Right atrium auricular region (tissue), 2 donors: ENCODE data around the gene PRRC2B. TPM values are rescaled to one million over a fixed set of nuclear protein-coding genes. Genes with fewer than 3 reads are reported as not detected.

Source experiments
- DNase-seq: peaks from one replicate; pipeline ENCODE4 v3.0.0-alpha.2; 2019; ENCODE audit warnings: low spot score
- H3K27ac ChIP-seq, 2 donors: fragments of 200-600 bp; sonication (generic); 1 replicate in 1 of 2; 2 replicates in 1 of 2; pipeline ENCODE4 v1.5.1; 2016 to 2019
- H3K27me3 ChIP-seq, 2 donors: fragments of 200-600 bp; sonication (generic); one replicate each; pipeline versions ENCODE4 v1.5.1 to v1.6.0; 2017 to 2019
- H3K36me3 ChIP-seq: fragments of 200-600 bp; sonication (generic); one replicate; pipeline ENCODE4 v1.5.1; 2016
- H3K4me1 ChIP-seq, 2 donors: fragments of 200-600 bp; sonication (generic); one replicate each; pipeline versions ENCODE4 v1.5.1 to v1.6.0; 2017 to 2019
- H3K4me3 ChIP-seq, 2 donors: fragments of 200-600 bp; sonication (generic); 1 replicate in 1 of 2; 2 replicates in 1 of 2; pipeline ENCODE4 v1.5.1; 2017 to 2019; ENCODE audit warnings: mild to moderate bottlenecking in 1 of 2, moderate library complexity in 1 of 2
- H3K9me3 ChIP-seq, 2 donors: fragments of 200-600 bp; sonication (generic); one replicate each; pipeline ENCODE4 v1.5.1; 2019
- CTCF ChIP-seq, 2 donors: fragments of 200-600 bp; sonication (generic); IDR thresholded peaks; one replicate each; pipeline ENCODE4 v1.5.1; 2019; ENCODE audit warnings: antibody characterized with exemption in 2 of 2
- total RNA-seq, 2 donors: library from RNA; depleted of rRNA; stranded (reverse); fragments of >200 nt; gene quantifications; one replicate each; pipeline ENCODE4 v1.1.0, GENCODE V29; 2016

PRRC2B gene
- total RNA-seq, 2 donors from 2014 or later, result 76.7 to 120 TPM

GRCh38 chr9:131433302-131433854 lies 39.5 kb downstream of the PRRC2B start:
- H3K27me3 ChIP-seq, result no peaks in the 10 kb centered on the region
- peaks cover 0 to 56% of the 10 kb centered on the region in 2 donors for H3K4me1 ChIP-seq
- H3K27ac ChIP-seq, result no peak overlapping the region
- H3K4me3 ChIP-seq, result no peak overlapping the region
- H3K9me3 ChIP-seq, result no peaks in the 10 kb centered on the region
- peaks cover 59% of the 10 kb centered on the region for H3K36me3 ChIP-seq
- no peak for TF ChIP-seq CTCF (IDR thresholded peaks at IDR 0.05)
- no peak for DNase-seq

- H3K4me3 ChIP-seq, result no peak overlapping the region
- H3K27ac ChIP-seq, result no peak overlapping the region
- H3K9me3 ChIP-seq, result no peaks in the 10 kb centered on the region
- TF ChIP-seq CTCF (IDR thresholded peaks at IDR 0.05), result no peak
- H3K27me3 ChIP-seq, result no peaks in the 10 kb centered on the region
- peaks cover 72% of the 10 kb centered on the region for H3K36me3 ChIP-seq
- H3K4me1 ChIP-seq, result peaks cover 0 to 43% of the 10 kb centered on the region in 2 donors
- no peak for DNase-seq
These were observed 40.8 kb downstream of the PRRC2B start for GRCh38 chr9:131434673-131435072.

- DNase-seq, result no peak
- TF ChIP-seq CTCF (IDR thresholded peaks at IDR 0.05), result no peak
- Histone ChIP-seq H3K27me3 (no peaks in the 10 kb centered on the region), H3K36me3 (peaks cover 89% of the 10 kb centered on the region), H3K9me3 (no peaks in the 10 kb centered on the region), H3K27ac (peak overlapping the region in 1 of 2 donors; percentile 5), H3K4me3 (no peak overlapping the region), H3K4me1 (peaks cover 0 to 42% of the 10 kb centered on the region in 2 donors)
These were observed 42.5 kb downstream of the PRRC2B start for GRCh38 chr9:131436376-131436775.

GRCh38 chr9:131436865-131437271 lies 43.0 kb downstream of the PRRC2B start:
- Histone ChIP-seq H3K27me3 (no peaks in the 10 kb centered on the region), H3K9me3 (no peaks in the 10 kb centered on the region), H3K36me3 (peaks cover 93% of the 10 kb centered on the region), H3K4me1 (peaks cover 0 to 42% of the 10 kb centered on the region in 2 donors), H3K4me3 (no peak overlapping the region), H3K27ac (no peak overlapping the region)
- no peak for TF ChIP-seq CTCF (IDR thresholded peaks at IDR 0.05)
- no peak for DNase-seq

GRCh38 chr9:131438190-131438589 lies 44.3 kb downstream of the PRRC2B start:
- H3K4me3 ChIP-seq, result no peak overlapping the region
- no peaks in the 10 kb centered on the region for H3K9me3 ChIP-seq
- no peak overlapping the region for H3K27ac ChIP-seq
- H3K4me1 ChIP-seq, result peaks cover 0 to 30% of the 10 kb centered on the region in 2 donors
- peaks cover 87% of the 10 kb centered on the region for H3K36me3 ChIP-seq
- TF ChIP-seq CTCF (IDR thresholded peaks at IDR 0.05), result no peak
- H3K27me3 ChIP-seq, result no peaks in the 10 kb centered on the region
- DNase-seq, result no peak

GRCh38 chr9:131439224-131439623 lies 45.3 kb downstream of the PRRC2B start:
- H3K27ac ChIP-seq, result no peak overlapping the region
- no peak for TF ChIP-seq CTCF (IDR thresholded peaks at IDR 0.05)
- H3K4me1 ChIP-seq, result peaks cover 0 to 19% of the 10 kb centered on the region in 2 donors
- no peak for DNase-seq
- H3K4me3 ChIP-seq, result no peak overlapping the region
- H3K36me3 ChIP-seq, result peaks cover 87% of the 10 kb centered on the region
- no peaks in the 10 kb centered on the region for H3K27me3 ChIP-seq
- no peaks in the 10 kb centered on the region for H3K9me3 ChIP-seq
